Measurements from ENCODE around the gene TRIP6.
"Not testable (repeated sequence)": the region's sequence is repeated elsewhere in the genome, so short reads cannot be mapped to it uniquely, and the experiment has no call there.

TRIP6 gene

GRCh38 chr7:100919335-100919734 lies 52.1 kb downstream of the TRIP6 start:
- not testable (repeated sequence) for ATAC-seq, DNase-seq

- not testable (repeated sequence) for ATAC-seq
Observed at GRCh38 chr7:100919779-100920437, 52.7 kb downstream of the TRIP6 start.

GRCh38 chr7:100921039-100921438 lies 53.9 kb downstream of the TRIP6 start:
- ATAC-seq, result no peak

More at GRCh38 chr7:100919779-100920437, 52.7 kb downstream of the TRIP6 start:
- DNase-seq, result not testable (repeated sequence)

More at GRCh38 chr7:100921039-100921438, 53.9 kb downstream of the TRIP6 start:
- no peak for DNase-seq

Measured in stimulated activated naive CD8-positive, alpha-beta T cell treated with anti-CD3 and anti-CD28 coated beads, Interleukin-15, Interleukin-2, amounts not matched to agents 100 U/mL and 50 U/mL, for 24 hours (primary cell).